Mesodermal cell (in vitro differentiated cells): Measurements from ENCODE around the gene CELSR1.

Experiments
- H3K27ac ChIP-seq: 2 replicates; pipeline ENCODE4 v1.7.0; 2013; ENCODE audit warnings: mild to moderate bottlenecking, low read depth, low read length, moderate library complexity; ENCODE audit not compliant: severe bottlenecking
- H3K36me3 ChIP-seq: 2 replicates; pipeline ENCODE4 v1.7.1; 2013; ENCODE audit warnings: mild to moderate bottlenecking, low read length, moderate library complexity; ENCODE audit not compliant: control insufficient read depth, insufficient read depth
- H3K4me1 ChIP-seq: one replicate; pipeline ENCODE4 v1.7.1; 2013; ENCODE audit warnings: mild to moderate bottlenecking, low read length; ENCODE audit not compliant: insufficient read depth, control insufficient read depth, poor library complexity, severe bottlenecking
- H3K4me3 ChIP-seq: 2 replicates; pipeline ENCODE4 v1.7.0; 2013; ENCODE audit warnings: low read length, control low read depth, mild to moderate bottlenecking; ENCODE audit not compliant: insufficient read depth, poor library complexity, severe bottlenecking; ENCODE audit errors: extremely low read depth
- H3K9me3 ChIP-seq: 2 replicates; pipeline ENCODE4 v1.7.1; 2013; ENCODE audit warnings: mild to moderate bottlenecking, low read length, moderate library complexity; ENCODE audit not compliant: control insufficient read depth
- WGBS, 2 experiments: methylation state at CpG; one replicate each; pipeline ENCODE4 v1.1.5; 2013; ENCODE audit warnings: missing lambda C conversion rate in 2 of 2; ENCODE audit not compliant: insufficient coverage in 2 of 2; 5-methylcytosine and 5-hydroxymethylcytosine counted together

Gene CELSR1

DNA sequence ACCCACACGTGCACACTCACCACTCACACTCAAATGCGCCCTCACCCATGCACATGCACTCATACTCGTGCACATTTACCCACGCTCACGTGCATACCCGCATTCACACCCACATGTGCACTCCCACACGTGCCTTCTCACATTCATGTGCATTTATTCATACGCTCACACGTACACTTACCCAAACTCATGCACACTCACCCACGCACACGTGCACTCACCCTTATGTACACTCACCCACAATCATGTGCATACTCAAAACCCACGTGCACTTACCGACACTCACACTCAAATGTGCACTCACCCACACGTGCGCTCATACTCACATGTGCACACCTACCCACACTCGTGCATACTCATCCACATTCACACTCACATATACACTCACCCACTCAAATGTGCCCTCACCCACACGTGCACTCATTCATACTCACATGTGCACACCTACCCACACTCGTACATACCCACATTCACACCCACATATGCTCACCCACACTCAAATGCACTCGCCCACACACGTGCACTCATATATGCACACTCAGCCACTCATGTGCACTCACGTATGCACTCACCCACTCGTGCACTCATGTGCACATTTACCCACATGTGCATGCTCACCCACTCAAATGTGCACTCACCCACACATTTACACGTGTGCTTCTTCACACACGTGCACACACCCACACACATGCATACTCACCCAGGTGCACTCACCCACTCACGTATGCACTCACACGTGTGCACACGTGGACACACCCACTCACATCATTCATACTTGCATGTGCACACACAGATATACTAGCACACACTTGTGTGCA, 117.5 kb downstream of the CELSR1 start:
- Histone ChIP-seq H3K9me3 (no peaks in the 10 kb centered on the region), H3K36me3 (no peaks in the 10 kb centered on the region), H3K4me3 (no peak overlapping the region), H3K27ac (no peak overlapping the region), H3K4me1 (peaks cover 10% of the 10 kb centered on the region)
- WGBS, 2 experiments, result 94 to 95% methylated on average over 26 to 27 of the region's 27 CpGs

- no peak overlapping the region for H3K27ac ChIP-seq
- 89 to 95% methylated on average over 10 of the region's 11 CpGs for WGBS, 2 experiments
- H3K4me3 ChIP-seq, result no peak overlapping the region
- H3K4me1 ChIP-seq, result peaks cover 10% of the 10 kb centered on the region
- no peaks in the 10 kb centered on the region for H3K36me3 ChIP-seq
- H3K9me3 ChIP-seq, result no peaks in the 10 kb centered on the region
These were observed 118.6 kb downstream of the CELSR1 start for GRCh38 chr22:46418827-46419226.

GRCh38 chr22:46417769-46418168, 119.7 kb downstream of the CELSR1 start:
- H3K9me3 ChIP-seq, result no peaks in the 10 kb centered on the region
- no peaks in the 10 kb centered on the region for H3K36me3 ChIP-seq
- 92 to 95% methylated on average over 2 to 5 of the region's 7 CpGs for WGBS, 2 experiments
- H3K4me1 ChIP-seq, result peaks cover 14% of the 10 kb centered on the region
- no peak overlapping the region for H3K4me3 ChIP-seq
- no peak overlapping the region for H3K27ac ChIP-seq

DNA sequence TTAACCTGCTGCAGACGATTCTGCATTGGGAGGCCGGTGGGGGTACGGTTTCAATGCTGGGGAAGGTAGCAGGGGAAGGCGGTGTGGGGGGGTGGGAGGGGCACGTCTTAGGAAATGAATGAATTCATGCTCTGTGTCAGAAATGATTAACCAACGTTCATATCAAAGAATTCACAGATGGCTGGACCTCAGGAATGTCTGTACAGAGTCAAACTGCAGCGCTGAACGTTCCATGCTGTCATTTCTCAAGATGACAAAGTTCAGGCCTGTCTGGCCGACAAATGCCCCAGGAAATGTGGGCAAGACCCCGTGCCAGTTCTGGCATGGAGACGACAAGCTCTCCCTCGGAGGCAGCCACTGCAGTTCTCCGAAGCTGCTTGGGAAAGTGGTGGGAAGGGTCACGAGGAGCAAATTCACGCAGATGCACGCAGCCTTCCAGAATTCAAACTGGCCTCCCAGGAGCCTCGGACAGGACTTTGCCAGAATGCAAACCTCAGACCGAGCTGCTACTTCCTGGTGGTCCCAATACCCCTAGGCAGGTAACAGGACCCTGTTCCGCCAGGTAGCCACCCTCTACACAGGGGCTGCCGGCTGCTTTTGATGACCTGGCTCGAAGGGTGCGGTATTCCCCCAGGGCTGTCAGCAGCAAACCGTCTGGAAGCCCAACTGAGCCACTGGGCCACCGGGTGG, 120.4 kb downstream of the CELSR1 start:
- peaks cover 14% of the 10 kb centered on the region for H3K4me1 ChIP-seq
- no peaks in the 10 kb centered on the region for H3K36me3 ChIP-seq
- no peaks in the 10 kb centered on the region for H3K9me3 ChIP-seq
- no peak overlapping the region for H3K4me3 ChIP-seq
- WGBS, 2 experiments, result 88 to 89% methylated on average over 20 of the region's 24 CpGs
- no peak overlapping the region for H3K27ac ChIP-seq

DNA sequence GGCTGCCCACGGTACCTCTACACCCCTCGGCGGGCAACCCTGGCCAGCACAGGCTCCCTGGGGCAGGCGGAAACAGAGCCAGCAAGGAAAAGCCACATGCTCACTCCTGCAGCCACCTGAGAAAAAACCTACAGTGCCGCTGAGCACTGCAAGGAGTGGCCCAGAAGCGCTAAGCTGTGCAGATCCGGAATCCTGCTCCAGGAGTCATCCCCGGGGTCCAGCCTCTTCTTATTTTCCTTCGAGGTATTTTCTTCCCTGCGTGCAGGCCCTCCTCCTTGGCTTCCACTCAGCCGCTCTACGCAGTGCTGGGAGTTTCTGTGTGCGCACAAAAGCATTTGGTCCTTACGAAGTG, 120.9 kb downstream of the CELSR1 start:
- no peak overlapping the region for H3K27ac ChIP-seq
- WGBS, 2 experiments, result 90 to 91% methylated on average over 12 of the region's 14 CpGs

GRCh38 chr22:46415776-46416519, 121.5 kb downstream of the CELSR1 start:
- 93 to 96% methylated on average over 22 to 28 of the region's 30 CpGs for WGBS, 2 experiments
- Histone ChIP-seq H3K27ac (no peak overlapping the region), H3K36me3 (no peaks in the 10 kb centered on the region)

More for the DNA sequence above, 120.9 kb downstream of the CELSR1 start:
- Histone ChIP-seq H3K4me3 (no peak overlapping the region), H3K4me1 (peaks cover 14% of the 10 kb centered on the region), H3K36me3 (no peaks in the 10 kb centered on the region), H3K9me3 (no peaks in the 10 kb centered on the region)

GRCh38 chr22:46414704-46415103, 122.7 kb downstream of the CELSR1 start:
- Histone ChIP-seq H3K36me3 (no peaks in the 10 kb centered on the region), H3K9me3 (no peaks in the 10 kb centered on the region), H3K4me3 (no peak overlapping the region), H3K27ac (no peak overlapping the region), H3K4me1 (peaks cover 14% of the 10 kb centered on the region)
- 93 to 97% methylated on average over 14 to 17 of the region's 19 CpGs for WGBS, 2 experiments

More at GRCh38 chr22:46415776-46416519, 121.5 kb downstream of the CELSR1 start:
- Histone ChIP-seq H3K4me3 (no peak overlapping the region), H3K4me1 (peaks cover 14% of the 10 kb centered on the region), H3K9me3 (no peaks in the 10 kb centered on the region)

GRCh38 chr22:46413725-46414379, 123.6 kb downstream of the CELSR1 start:
- no peak overlapping the region for H3K4me3 ChIP-seq
- 79 to 80% methylated on average over 21 to 23 of the region's 23 CpGs for WGBS, 2 experiments
- no peak overlapping the region for H3K27ac ChIP-seq

DNA sequence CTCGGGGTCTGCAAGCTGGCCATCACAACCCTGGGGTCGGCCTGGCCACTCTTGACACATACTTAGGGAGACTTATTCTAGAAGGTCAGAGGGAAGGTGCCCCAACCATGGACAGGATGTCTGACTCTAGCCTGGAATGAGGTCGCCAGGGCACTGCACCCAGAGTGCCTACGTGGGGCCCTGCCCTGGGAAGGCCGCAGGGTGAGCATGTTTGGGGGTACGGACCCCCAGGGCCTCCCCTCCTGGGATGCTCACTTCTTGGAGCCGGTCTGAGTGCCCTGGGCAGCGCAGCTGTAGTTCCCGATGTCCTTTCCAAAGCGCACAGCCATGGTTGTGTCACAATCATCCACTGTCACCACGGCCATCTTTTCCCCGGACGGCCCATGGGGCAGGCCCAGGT, 126.1 kb downstream of the CELSR1 start:
- Histone ChIP-seq H3K36me3 (no peaks in the 10 kb centered on the region), H3K27ac (no peak overlapping the region), H3K9me3 (no peaks in the 10 kb centered on the region), H3K4me1 (peaks cover 4% of the 10 kb centered on the region), H3K4me3 (no peak overlapping the region)
- 94 to 98% methylated on average over 13 of the region's 13 CpGs for WGBS, 2 experiments

More at GRCh38 chr22:46413725-46414379, 123.6 kb downstream of the CELSR1 start:
- peaks cover 14% of the 10 kb centered on the region for H3K4me1 ChIP-seq
- no peaks in the 10 kb centered on the region for H3K36me3 ChIP-seq
- no peaks in the 10 kb centered on the region for H3K9me3 ChIP-seq

DNA sequence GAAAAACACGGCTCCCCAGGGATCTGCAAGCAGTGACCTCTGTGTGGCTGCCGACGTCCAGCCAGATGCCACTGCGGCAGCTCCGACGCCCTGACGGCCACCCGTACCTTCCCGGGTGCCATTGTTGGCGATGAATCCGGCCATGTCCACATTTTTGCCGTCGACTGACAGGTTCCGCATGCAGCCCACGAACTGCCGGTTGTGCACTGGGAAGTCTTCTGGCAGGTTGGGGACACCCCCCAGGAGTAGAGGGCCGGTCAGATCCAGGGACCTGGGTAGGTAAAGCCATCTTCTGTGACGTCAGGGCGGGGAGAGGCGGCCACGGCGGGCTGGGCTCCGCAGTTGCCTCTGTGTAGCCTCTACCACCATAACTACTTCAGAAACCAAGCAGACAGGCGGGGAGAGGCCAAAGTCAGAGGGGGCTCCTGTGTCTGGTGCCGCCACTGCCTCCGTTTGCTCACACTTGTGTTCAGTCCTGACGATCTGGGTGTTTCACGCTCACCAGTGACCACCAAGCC, 127.1 kb downstream of the CELSR1 start:
- peaks cover 4% of the 10 kb centered on the region for H3K4me1 ChIP-seq
- no peaks in the 10 kb centered on the region for H3K9me3 ChIP-seq
- WGBS, 2 experiments, result 95% methylated on average over 22 to 23 of the region's 28 CpGs
- no peak overlapping the region for H3K4me3 ChIP-seq
- no peak overlapping the region for H3K27ac ChIP-seq
- H3K36me3 ChIP-seq, result no peaks in the 10 kb centered on the region
